Retinal pigment epithelial cell (primary cell): ENCODE measurements around the gene ANKRD16.

Experiments
- DNase-seq: peaks from one replicate; pipeline ENCODE4 v3.0.0-alpha.2; 2010; ENCODE audit warnings: low read depth
- H3K4me3 ChIP-seq: 2 replicates; pipeline ENCODE4 v1.5.1; 2011; ENCODE audit warnings: mild to moderate bottlenecking, low read length, control low read depth, moderate library complexity
- TF ChIP-seq, protein P1 (sequence below): conservative IDR thresholded peaks from 2 replicates; pipeline ENCODE4 v1.5.1; 2011; ENCODE audit warnings: low read depth, low read length, control low read depth, inconsistent platforms

Gene ANKRD16

GRCh38 chr10:5930272-5930671 lies 40.6 kb upstream of the ANKRD16 start:
- TF ChIP-seq, protein P1, sequence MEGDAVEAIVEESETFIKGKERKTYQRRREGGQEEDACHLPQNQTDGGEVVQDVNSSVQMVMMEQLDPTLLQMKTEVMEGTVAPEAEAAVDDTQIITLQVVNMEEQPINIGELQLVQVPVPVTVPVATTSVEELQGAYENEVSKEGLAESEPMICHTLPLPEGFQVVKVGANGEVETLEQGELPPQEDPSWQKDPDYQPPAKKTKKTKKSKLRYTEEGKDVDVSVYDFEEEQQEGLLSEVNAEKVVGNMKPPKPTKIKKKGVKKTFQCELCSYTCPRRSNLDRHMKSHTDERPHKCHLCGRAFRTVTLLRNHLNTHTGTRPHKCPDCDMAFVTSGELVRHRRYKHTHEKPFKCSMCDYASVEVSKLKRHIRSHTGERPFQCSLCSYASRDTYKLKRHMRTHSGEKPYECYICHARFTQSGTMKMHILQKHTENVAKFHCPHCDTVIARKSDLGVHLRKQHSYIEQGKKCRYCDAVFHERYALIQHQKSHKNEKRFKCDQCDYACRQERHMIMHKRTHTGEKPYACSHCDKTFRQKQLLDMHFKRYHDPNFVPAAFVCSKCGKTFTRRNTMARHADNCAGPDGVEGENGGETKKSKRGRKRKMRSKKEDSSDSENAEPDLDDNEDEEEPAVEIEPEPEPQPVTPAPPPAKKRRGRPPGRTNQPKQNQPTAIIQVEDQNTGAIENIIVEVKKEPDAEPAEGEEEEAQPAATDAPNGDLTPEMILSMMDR, result no peak
- H3K4me3 ChIP-seq, result no peak overlapping the region
- no peak for DNase-seq

- TF ChIP-seq, protein P1, result no peak
- H3K4me3 ChIP-seq, result no peak overlapping the region
- DNase-seq, result no peak
These were observed 39.7 kb upstream of the ANKRD16 start for GRCh38 chr10:5929442-5929841.

- no peak overlapping the region for H3K4me3 ChIP-seq
- DNase-seq, result no peak
- TF ChIP-seq, protein P1, result no peak
These were observed 37.6 kb upstream of the ANKRD16 start for GRCh38 chr10:5927306-5927705.

DNA sequence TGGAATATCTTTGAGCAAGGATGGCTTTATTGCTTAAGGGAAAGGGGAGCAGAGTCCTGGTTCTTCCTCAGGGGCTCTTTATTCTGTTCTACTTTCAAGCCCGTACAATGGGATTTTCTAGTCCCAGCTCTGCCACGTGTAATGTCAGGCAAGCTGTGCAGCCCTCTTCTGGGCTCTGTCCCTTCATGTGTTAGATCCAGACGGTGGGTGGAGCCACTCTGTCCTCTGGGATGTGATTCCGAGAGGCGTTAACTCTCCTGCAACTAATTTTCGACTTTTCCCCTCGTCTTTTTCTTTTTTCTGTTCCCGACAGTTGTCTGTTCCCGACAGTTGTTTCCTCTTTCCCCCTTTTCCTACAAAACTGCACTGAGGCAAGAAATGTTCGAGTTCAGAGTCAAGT lies 35.2 kb upstream of the ANKRD16 start:
- H3K4me3 ChIP-seq, result no peak overlapping the region
- no peak for DNase-seq
- TF ChIP-seq, protein P1, result no peak

DNA sequence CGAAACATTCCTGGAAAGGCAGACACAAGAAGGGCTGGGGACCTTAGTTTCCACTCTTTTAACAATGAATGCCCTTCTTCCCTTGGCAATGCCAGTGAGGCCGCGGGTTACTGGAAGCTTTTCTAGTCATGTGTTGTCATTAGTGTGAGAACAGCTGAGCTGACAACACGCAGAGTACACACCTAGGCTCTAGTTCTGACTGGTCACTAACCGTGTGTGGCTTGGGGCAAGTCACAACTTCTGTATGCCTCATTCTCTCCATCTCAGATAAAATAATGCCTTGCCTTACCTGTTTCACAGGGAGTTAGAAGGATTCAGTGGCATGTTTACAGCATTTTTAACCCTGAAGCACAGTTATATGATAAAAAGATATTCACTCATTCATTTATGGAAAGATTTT lies 32.1 kb upstream of the ANKRD16 start:
- TF ChIP-seq, protein P1, result no peak
- no peak overlapping the region for H3K4me3 ChIP-seq
- DNase-seq, result no peak

- TF ChIP-seq, protein P1, result no peak
- H3K4me3 ChIP-seq, result no peak overlapping the region
- DNase-seq, result no peak
These were observed 29.9 kb upstream of the ANKRD16 start for GRCh38 chr10:5919568-5919967.

DNA sequence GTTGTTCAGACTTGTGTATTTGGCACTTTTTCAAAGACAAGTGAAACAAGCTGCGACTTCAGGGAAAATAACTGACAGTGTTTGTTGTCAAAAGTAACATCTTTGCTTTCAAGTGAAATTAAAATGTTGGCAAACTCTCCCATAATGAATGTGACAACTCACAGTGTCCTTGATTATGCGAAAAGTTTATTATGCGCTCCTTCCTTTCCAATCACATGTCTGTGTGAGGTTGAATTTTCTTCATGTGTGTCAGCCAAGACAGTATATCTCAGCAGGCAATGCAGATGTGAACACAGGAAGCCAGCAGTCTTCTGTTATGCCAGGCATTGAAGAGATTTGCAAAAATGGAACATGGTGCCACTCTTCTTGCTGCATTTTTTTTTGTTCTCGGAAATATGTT lies 29.1 kb upstream of the ANKRD16 start:
- TF ChIP-seq, protein P1, result no peak
- H3K4me3 ChIP-seq, result no peak overlapping the region
- DNase-seq, result no peak
